ENCODE results near the gene RPL27A.

- TF ChIP-seq JUND (IDR thresholded peaks at IDR 0.05) (no peak), CTCF (IDR thresholded peaks at IDR 0.05) (no peak), FOXM1 (IDR thresholded peaks at IDR 0.05; ENCODE audit: low read depth) (no peak), POLR2AphosphoS5 (IDR thresholded peaks at IDR 0.05; ENCODE audit: low read depth, low read length) (no peak), REST (IDR thresholded peaks at IDR 0.05; ENCODE audit: low read depth, low read length) (no peak), YY1 (IDR thresholded peaks at IDR 0.05; ENCODE audit: low read depth) (no peak)
Observed at GRCh38 chr11:8698917-8699441, 16.4 kb downstream of the RPL27A start.
